Retinal pigment epithelial cell (primary cell): Measurements from ENCODE around the gene SCUBE1.

ENCODE experiments used
- DNase-seq: peaks from one replicate; pipeline ENCODE4 v3.0.0-alpha.2; 2010; ENCODE audit warnings: low read depth
- H3K4me3 ChIP-seq: 2 replicates; pipeline ENCODE4 v1.5.1; 2011; ENCODE audit warnings: mild to moderate bottlenecking, low read length, control low read depth, moderate library complexity
- CTCF ChIP-seq: conservative IDR thresholded peaks from 2 replicates; pipeline ENCODE4 v1.5.1; 2011; ENCODE audit warnings: low read depth, low read length, control low read depth, inconsistent platforms

Gene SCUBE1

GRCh38 chr22:43296276-43296902 is 46.8 kb downstream of the SCUBE1 start:
- no peak for TF ChIP-seq CTCF
- no peak overlapping the region for H3K4me3 ChIP-seq
- no peak for DNase-seq

- no peak overlapping the region for H3K4me3 ChIP-seq
- DNase-seq = no peak
- no peak for TF ChIP-seq CTCF
Observed at GRCh38 chr22:43295660-43296059, 47.5 kb downstream of the SCUBE1 start.

GRCh38 chr22:43295173-43295572 is 48.0 kb downstream of the SCUBE1 start:
- H3K4me3 ChIP-seq = no peak overlapping the region
- TF ChIP-seq CTCF = no peak
- DNase-seq = no peak

- DNase-seq = peak; percentile 43
- no peak for TF ChIP-seq CTCF
- no peak overlapping the region for H3K4me3 ChIP-seq
Observed at GRCh38 chr22:43293655-43294392, 49.3 kb downstream of the SCUBE1 start.

GRCh38 chr22:43293259-43293654 is 49.9 kb downstream of the SCUBE1 start:
- TF ChIP-seq CTCF = no peak
- H3K4me3 ChIP-seq = no peak overlapping the region
- DNase-seq = no peak

DNA sequence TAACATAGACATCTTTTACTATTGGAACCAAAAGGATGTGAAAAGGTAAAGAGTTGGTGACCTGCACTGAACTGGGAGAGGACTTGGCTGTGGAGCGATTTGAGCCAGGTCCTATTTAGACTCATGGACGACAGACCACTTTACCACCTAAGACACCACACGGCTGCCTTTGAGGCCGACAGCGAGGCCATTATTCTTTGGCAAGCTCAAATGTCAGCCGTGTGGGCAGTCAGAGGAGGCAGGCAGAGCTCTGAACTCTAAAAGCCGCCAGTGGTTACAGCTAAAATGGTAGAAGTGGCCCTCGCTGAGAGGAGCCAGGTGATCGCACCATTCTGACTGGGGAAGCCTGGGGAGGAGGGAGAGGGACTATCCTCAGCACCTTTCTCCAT is 50.5 kb downstream of the SCUBE1 start:
- H3K4me3 ChIP-seq = no peak overlapping the region
- no peak for DNase-seq
- TF ChIP-seq CTCF = no peak

GRCh38 chr22:43291381-43291780 is 51.8 kb downstream of the SCUBE1 start:
- H3K4me3 ChIP-seq = no peak overlapping the region
- TF ChIP-seq CTCF = no peak
- no peak for DNase-seq
